ENCODE results near the gene SDHB.

GRCh38 chr1:17023102-17023501 lies 30.7 kb downstream of the SDHB start:
- TF ChIP-seq, protein P1, sequence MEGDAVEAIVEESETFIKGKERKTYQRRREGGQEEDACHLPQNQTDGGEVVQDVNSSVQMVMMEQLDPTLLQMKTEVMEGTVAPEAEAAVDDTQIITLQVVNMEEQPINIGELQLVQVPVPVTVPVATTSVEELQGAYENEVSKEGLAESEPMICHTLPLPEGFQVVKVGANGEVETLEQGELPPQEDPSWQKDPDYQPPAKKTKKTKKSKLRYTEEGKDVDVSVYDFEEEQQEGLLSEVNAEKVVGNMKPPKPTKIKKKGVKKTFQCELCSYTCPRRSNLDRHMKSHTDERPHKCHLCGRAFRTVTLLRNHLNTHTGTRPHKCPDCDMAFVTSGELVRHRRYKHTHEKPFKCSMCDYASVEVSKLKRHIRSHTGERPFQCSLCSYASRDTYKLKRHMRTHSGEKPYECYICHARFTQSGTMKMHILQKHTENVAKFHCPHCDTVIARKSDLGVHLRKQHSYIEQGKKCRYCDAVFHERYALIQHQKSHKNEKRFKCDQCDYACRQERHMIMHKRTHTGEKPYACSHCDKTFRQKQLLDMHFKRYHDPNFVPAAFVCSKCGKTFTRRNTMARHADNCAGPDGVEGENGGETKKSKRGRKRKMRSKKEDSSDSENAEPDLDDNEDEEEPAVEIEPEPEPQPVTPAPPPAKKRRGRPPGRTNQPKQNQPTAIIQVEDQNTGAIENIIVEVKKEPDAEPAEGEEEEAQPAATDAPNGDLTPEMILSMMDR (IDR thresholded peaks at IDR 0.05), result no peak
- no peak for TF ChIP-seq EZH2phosphoT487 (IDR thresholded peaks at IDR 0.05)
- no peak for TF ChIP-seq EZH2 (IDR thresholded peaks at IDR 0.05)
